Liver (tissue), 9 donors: ENCODE data around the gene UBA1. TPM values are rescaled to one million over a fixed set of nuclear protein-coding genes. Genes with fewer than 3 reads are reported as not detected.

ENCODE experiments used
- DNase-seq: peaks from one replicate; pipeline ENCODE4 v3.0.0-alpha.2; 2017; ENCODE audit warnings: low spot score
- H3K27ac ChIP-seq, 2 donors: one replicate each; pipeline ENCODE4 v1.7.0; 2013; ENCODE audit warnings: inconsistent platforms in 2 of 2, low read length in 2 of 2, control low read depth in 1 of 2, low read depth in 1 of 2, mild to moderate bottlenecking in 1 of 2
- H3K27me3 ChIP-seq, 4 donors: one replicate each; pipeline versions ENCODE4 v1.6.1 to v1.7.0; 2013; ENCODE audit warnings: low read length in 3 of 4, inconsistent platforms in 1 of 4, mild to moderate bottlenecking in 1 of 4, moderate library complexity in 1 of 4; ENCODE audit not compliant: control insufficient read depth in 4 of 4, insufficient read depth in 4 of 4
- H3K36me3 ChIP-seq, 4 donors: one replicate each; pipeline versions ENCODE4 v1.6.1 to v1.7.0; 2013; ENCODE audit warnings: low read length in 3 of 4, mild to moderate bottlenecking in 3 of 4, low read depth in 1 of 4, moderate library complexity in 1 of 4; ENCODE audit not compliant: control insufficient read depth in 4 of 4, insufficient read depth in 3 of 4
- H3K4me1 ChIP-seq, 4 donors: one replicate each; pipeline versions ENCODE4 v1.6.1 to v1.7.0; 2013; ENCODE audit warnings: low read length in 3 of 4, mild to moderate bottlenecking in 3 of 4, moderate library complexity in 1 of 4; ENCODE audit not compliant: control insufficient read depth in 4 of 4, insufficient read depth in 4 of 4
- H3K4me3 ChIP-seq, 3 donors: one replicate each; pipeline versions ENCODE4 v1.6.1 to v1.7.0; 2013; ENCODE audit warnings: low read length in 3 of 3, control low read depth in 1 of 3, low read depth in 1 of 3, mild to moderate bottlenecking in 1 of 3
- H3K9ac ChIP-seq, 2 donors: one replicate each; pipeline ENCODE4 v1.7.0; 2013; ENCODE audit warnings: low read length in 2 of 2, mild to moderate bottlenecking in 2 of 2, moderate library complexity in 2 of 2, control low read depth in 1 of 2, low read depth in 1 of 2
- H3K9me3 ChIP-seq, 4 donors: one replicate each; pipeline versions ENCODE4 v1.6.1 to v1.7.0; 2013; ENCODE audit warnings: low read length in 3 of 4; ENCODE audit not compliant: control insufficient read depth in 4 of 4
- EGR1 ChIP-seq, 2 donors: IDR thresholded peaks; 2 replicates each; pipeline ENCODE4 v1.6.1; 2016 to 2018; ENCODE audit warnings: antibody characterized with exemption in 2 of 2, low read depth in 2 of 2
- FOXA1 ChIP-seq: IDR thresholded peaks from 2 replicates; pipeline ENCODE4 v1.6.1; 2016; ENCODE audit warnings: antibody characterized with exemption
- FOXA2 ChIP-seq: IDR thresholded peaks from 2 replicates; pipeline ENCODE4 v1.6.1; 2016; ENCODE audit warnings: antibody characterized with exemption
- GABPA ChIP-seq, 2 donors: IDR thresholded peaks in 1 of 2; conservative IDR thresholded peaks in 1 of 2; 2 replicates each; pipeline ENCODE4 v1.6.1; 2016; ENCODE audit warnings: antibody characterized with exemption in 2 of 2, mild to moderate bottlenecking in 1 of 2, moderate library complexity in 1 of 2
- HNF4A ChIP-seq, 2 donors: conservative IDR thresholded peaks; 2 replicates each; pipeline ENCODE4 v1.6.1; 2016; ENCODE audit warnings: antibody characterized with exemption in 2 of 2, mild to moderate bottlenecking in 2 of 2
- HNF4G ChIP-seq: IDR thresholded peaks from 2 replicates; pipeline ENCODE4 v1.6.1; 2016; ENCODE audit warnings: antibody characterized with exemption
- JUND ChIP-seq, 2 donors: IDR thresholded peaks; 2 replicates each; pipeline ENCODE4 v1.6.1; 2016; ENCODE audit warnings: antibody characterized with exemption in 2 of 2
- MAX ChIP-seq: IDR thresholded peaks from 2 replicates; pipeline ENCODE4 v1.6.1; 2016; ENCODE audit warnings: antibody characterized with exemption
- NR2F2 ChIP-seq: IDR thresholded peaks from 2 replicates; pipeline ENCODE4 v1.6.1; 2016; ENCODE audit warnings: antibody characterized with exemption
- RAD21 ChIP-seq, 2 donors: IDR thresholded peaks; 2 replicates each; pipeline ENCODE4 v1.6.1; 2016; ENCODE audit warnings: antibody characterized with exemption in 2 of 2, mild to moderate bottlenecking in 2 of 2
- RXRA ChIP-seq, 2 donors: IDR thresholded peaks; 2 replicates each; pipeline ENCODE4 v1.6.1; 2017 to 2018; ENCODE audit warnings: antibody characterized with exemption in 2 of 2, mild to moderate bottlenecking in 1 of 2
- SP1 ChIP-seq: IDR thresholded peaks from 2 replicates; pipeline ENCODE4 v1.6.1; 2018; ENCODE audit warnings: antibody characterized with exemption, mild to moderate bottlenecking
- TAF1 ChIP-seq: conservative IDR thresholded peaks from 2 replicates; pipeline ENCODE4 v1.6.1; 2016; ENCODE audit warnings: antibody characterized with exemption, mild to moderate bottlenecking
- YY1 ChIP-seq: IDR thresholded peaks from 2 replicates; pipeline ENCODE4 v1.6.1; 2016; ENCODE audit warnings: antibody characterized with exemption, mild to moderate bottlenecking
- WGBS: extraction: QIAGEN DNeasy Blood & Tissue Kit; methylation state at CpG from one replicate; pipeline ENCODE4 v1.1.7; 2013; 5-methylcytosine and 5-hydroxymethylcytosine counted together
- polyA plus RNA-seq, 2 donors: library from polyadenylated mRNA; stranded (reverse) in 1 of 2; unstranded in 1 of 2; fragments of 200-250 nt in 1 of 2; fragments of >200 nt in 1 of 2; fragmentation: Nextera tagmentation in 1 of 2; extraction: Ambion mirVana in 1 of 2; gene quantifications; one replicate each; pipeline versions ENCODE4 v1.2.1 to v1.2.3, GENCODE V29; 2013 to 2015
- total RNA-seq, 2 donors: library from RNA; depleted of rRNA; stranded (reverse); fragments of >200 nt; gene quantifications; one replicate each; pipeline ENCODE4 v1.2.3, GENCODE V29; 2014
- TF ChIP-seq, protein P1 (sequence below): fragments of 150-350 bp; IDR thresholded peaks from 2 replicates; pipeline ENCODE4 v1.5.1; 2017; ENCODE audit warnings: improper control_type of control experiment, low read depth, low read length; ENCODE audit not compliant: missing input control
- TF ChIP-seq, protein P2 (sequence below): IDR thresholded peaks from 2 replicates; pipeline ENCODE4 v1.6.1; 2016; ENCODE audit warnings: antibody characterized with exemption, mild to moderate bottlenecking
- TF ChIP-seq, protein P3 (sequence below): IDR thresholded peaks from 2 replicates; pipeline ENCODE4 v1.6.1; 2016; ENCODE audit warnings: antibody characterized with exemption
- TF ChIP-seq, protein P4 (sequence below): IDR thresholded peaks from 2 replicates; pipeline ENCODE4 v1.6.1; 2016; ENCODE audit warnings: antibody characterized with exemption
- donor health status: healthy.
- donor health status: healthy.
- donor health status: healthy.
- donor health status: healthy.
- donor health status: healthy.

UBA1 gene
- total and polyA plus RNA-seq, 4 donors: 39.8 to 85.4 (median 68.7) TPM

DNA sequence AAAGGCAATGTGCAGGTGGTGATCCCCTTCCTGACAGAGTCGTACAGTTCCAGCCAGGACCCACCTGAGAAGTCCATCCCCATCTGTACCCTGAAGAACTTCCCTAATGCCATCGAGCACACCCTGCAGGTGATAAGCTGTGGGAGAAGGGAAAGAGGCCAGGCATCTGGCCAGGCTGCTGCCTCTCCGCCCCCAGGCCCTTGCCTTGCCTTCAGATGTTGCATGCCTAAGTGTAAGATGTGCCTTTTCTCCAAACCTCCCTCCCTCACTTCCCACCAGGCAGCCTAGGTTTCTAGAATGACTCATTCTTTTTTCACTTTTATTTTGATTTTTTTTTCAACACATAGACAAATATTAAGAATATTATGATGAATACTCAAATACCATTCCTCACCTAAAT lies 12.7 kb downstream of the UBA1 start:
- no peak overlapping the region for H3K27ac ChIP-seq
- H3K9me3 ChIP-seq: no peaks in the 10 kb centered on the region
- no peak overlapping the region for H3K4me3 ChIP-seq
- TF ChIP-seq EGR1 (IDR thresholded peaks at IDR 0.05; ENCODE audit: low read depth in 2 of 2): no peak
- TF ChIP-seq, protein P1, sequence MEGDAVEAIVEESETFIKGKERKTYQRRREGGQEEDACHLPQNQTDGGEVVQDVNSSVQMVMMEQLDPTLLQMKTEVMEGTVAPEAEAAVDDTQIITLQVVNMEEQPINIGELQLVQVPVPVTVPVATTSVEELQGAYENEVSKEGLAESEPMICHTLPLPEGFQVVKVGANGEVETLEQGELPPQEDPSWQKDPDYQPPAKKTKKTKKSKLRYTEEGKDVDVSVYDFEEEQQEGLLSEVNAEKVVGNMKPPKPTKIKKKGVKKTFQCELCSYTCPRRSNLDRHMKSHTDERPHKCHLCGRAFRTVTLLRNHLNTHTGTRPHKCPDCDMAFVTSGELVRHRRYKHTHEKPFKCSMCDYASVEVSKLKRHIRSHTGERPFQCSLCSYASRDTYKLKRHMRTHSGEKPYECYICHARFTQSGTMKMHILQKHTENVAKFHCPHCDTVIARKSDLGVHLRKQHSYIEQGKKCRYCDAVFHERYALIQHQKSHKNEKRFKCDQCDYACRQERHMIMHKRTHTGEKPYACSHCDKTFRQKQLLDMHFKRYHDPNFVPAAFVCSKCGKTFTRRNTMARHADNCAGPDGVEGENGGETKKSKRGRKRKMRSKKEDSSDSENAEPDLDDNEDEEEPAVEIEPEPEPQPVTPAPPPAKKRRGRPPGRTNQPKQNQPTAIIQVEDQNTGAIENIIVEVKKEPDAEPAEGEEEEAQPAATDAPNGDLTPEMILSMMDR: no peak
- no peak for TF ChIP-seq HNF4G
- TF ChIP-seq, protein P2, sequence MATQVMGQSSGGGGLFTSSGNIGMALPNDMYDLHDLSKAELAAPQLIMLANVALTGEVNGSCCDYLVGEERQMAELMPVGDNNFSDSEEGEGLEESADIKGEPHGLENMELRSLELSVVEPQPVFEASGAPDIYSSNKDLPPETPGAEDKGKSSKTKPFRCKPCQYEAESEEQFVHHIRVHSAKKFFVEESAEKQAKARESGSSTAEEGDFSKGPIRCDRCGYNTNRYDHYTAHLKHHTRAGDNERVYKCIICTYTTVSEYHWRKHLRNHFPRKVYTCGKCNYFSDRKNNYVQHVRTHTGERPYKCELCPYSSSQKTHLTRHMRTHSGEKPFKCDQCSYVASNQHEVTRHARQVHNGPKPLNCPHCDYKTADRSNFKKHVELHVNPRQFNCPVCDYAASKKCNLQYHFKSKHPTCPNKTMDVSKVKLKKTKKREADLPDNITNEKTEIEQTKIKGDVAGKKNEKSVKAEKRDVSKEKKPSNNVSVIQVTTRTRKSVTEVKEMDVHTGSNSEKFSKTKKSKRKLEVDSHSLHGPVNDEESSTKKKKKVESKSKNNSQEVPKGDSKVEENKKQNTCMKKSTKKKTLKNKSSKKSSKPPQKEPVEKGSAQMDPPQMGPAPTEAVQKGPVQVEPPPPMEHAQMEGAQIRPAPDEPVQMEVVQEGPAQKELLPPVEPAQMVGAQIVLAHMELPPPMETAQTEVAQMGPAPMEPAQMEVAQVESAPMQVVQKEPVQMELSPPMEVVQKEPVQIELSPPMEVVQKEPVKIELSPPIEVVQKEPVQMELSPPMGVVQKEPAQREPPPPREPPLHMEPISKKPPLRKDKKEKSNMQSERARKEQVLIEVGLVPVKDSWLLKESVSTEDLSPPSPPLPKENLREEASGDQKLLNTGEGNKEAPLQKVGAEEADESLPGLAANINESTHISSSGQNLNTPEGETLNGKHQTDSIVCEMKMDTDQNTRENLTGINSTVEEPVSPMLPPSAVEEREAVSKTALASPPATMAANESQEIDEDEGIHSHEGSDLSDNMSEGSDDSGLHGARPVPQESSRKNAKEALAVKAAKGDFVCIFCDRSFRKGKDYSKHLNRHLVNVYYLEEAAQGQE: no peak
- TF ChIP-seq FOXA2: no peak
- no peak for TF ChIP-seq RXRA (IDR thresholded peaks at IDR 0.05)
- TF ChIP-seq MAX: no peak
- no peak for TF ChIP-seq FOXA1
- TF ChIP-seq, protein P3, sequence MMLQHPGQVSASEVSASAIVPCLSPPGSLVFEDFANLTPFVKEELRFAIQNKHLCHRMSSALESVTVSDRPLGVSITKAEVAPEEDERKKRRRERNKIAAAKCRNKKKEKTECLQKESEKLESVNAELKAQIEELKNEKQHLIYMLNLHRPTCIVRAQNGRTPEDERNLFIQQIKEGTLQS: no peak
- no peak for TF ChIP-seq GABPA (IDR thresholded peaks at IDR 0.05 in 1 of 2, conservative IDR thresholded peaks at IDR 0.05 in 1 of 2)
- TF ChIP-seq JUND (IDR thresholded peaks at IDR 0.05): no peak
- TF ChIP-seq HNF4A (conservative IDR thresholded peaks at IDR 0.05): no peak
- TF ChIP-seq, protein P4, sequence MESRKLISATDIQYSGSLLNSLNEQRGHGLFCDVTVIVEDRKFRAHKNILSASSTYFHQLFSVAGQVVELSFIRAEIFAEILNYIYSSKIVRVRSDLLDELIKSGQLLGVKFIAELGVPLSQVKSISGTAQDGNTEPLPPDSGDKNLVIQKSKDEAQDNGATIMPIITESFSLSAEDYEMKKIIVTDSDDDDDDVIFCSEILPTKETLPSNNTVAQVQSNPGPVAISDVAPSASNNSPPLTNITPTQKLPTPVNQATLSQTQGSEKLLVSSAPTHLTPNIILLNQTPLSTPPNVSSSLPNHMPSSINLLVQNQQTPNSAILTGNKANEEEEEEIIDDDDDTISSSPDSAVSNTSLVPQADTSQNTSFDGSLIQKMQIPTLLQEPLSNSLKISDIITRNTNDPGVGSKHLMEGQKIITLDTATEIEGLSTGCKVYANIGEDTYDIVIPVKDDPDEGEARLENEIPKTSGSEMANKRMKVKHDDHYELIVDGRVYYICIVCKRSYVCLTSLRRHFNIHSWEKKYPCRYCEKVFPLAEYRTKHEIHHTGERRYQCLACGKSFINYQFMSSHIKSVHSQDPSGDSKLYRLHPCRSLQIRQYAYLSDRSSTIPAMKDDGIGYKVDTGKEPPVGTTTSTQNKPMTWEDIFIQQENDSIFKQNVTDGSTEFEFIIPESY: no peak
- TF ChIP-seq SP1: no peak
- no peak for TF ChIP-seq RAD21 (IDR thresholded peaks at IDR 0.05)
- no peak for TF ChIP-seq TAF1
- TF ChIP-seq YY1: no peak
- H3K4me1 ChIP-seq: no peaks in the 10 kb centered on the region
- H3K9ac ChIP-seq: no peak overlapping the region
- WGBS: 84% methylated on average over 3 of the region's 3 CpGs
- H3K27me3 ChIP-seq: no peaks in the 10 kb centered on the region
- DNase-seq: no peak
- peaks cover 10 to 94% (median 62%) of the 10 kb centered on the region in 4 donors for H3K36me3 ChIP-seq

- Histone ChIP-seq H3K4me3 (no peak overlapping the region), H3K4me1 (no peaks in the 10 kb centered on the region), H3K27me3 (no peaks in the 10 kb centered on the region), H3K27ac (no peak overlapping the region), H3K36me3 (peaks cover 13 to 94% (median 61%) of the 10 kb centered on the region in 4 donors), H3K9me3 (no peaks in the 10 kb centered on the region), H3K9ac (no peak overlapping the region)
- 87% methylated on average over 12 of the region's 12 CpGs for WGBS
- DNase-seq: no peak
- TF ChIP-seq MAX (no peak), FOXA2 (no peak), TAF1 (no peak), HNF4A (conservative IDR thresholded peaks at IDR 0.05) (no peak), GABPA (IDR thresholded peaks at IDR 0.05 in 1 of 2, conservative IDR thresholded peaks at IDR 0.05 in 1 of 2) (no peak), NR2F2 (no peak), EGR1 (IDR thresholded peaks at IDR 0.05; ENCODE audit: low read depth in 2 of 2) (no peak), HNF4G (no peak), JUND (IDR thresholded peaks at IDR 0.05) (no peak)
- TF ChIP-seq, protein P2: no peak
- TF ChIP-seq, protein P1: no peak
Measured at GRCh38 chrX:47208108-47208507, 14.5 kb downstream of the UBA1 start.
